ENCODE data around the gene RPL3. TPM values are rescaled to one million over a fixed set of nuclear protein-coding genes. Genes with fewer than 3 reads are reported as not detected.

Gene RPL3
- total RNA-seq, 6 experiments from 2014 or later: 1,444 to 1,605 (median 1,488) TPM

DNA sequence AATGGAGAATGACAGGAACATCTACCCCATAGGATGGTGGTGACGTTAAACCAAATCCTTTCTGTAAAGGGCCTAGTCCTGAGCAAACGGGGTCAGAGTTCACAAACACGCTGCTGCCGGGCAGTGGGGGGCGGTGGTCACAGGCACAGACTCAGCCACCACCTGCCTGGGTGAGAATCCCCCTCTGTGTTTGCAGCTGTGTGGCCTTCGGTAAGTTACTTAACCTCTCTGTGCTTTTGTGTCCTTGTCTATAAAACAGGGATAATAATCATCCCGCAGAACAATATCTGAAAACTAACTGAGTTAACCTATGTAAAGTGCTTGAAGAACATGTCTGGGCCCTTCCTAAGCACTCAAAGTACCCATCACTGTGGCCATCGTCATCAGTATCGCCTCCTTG lies 48.6 kb downstream of the RPL3 start:
- TF ChIP-seq, protein P1, sequence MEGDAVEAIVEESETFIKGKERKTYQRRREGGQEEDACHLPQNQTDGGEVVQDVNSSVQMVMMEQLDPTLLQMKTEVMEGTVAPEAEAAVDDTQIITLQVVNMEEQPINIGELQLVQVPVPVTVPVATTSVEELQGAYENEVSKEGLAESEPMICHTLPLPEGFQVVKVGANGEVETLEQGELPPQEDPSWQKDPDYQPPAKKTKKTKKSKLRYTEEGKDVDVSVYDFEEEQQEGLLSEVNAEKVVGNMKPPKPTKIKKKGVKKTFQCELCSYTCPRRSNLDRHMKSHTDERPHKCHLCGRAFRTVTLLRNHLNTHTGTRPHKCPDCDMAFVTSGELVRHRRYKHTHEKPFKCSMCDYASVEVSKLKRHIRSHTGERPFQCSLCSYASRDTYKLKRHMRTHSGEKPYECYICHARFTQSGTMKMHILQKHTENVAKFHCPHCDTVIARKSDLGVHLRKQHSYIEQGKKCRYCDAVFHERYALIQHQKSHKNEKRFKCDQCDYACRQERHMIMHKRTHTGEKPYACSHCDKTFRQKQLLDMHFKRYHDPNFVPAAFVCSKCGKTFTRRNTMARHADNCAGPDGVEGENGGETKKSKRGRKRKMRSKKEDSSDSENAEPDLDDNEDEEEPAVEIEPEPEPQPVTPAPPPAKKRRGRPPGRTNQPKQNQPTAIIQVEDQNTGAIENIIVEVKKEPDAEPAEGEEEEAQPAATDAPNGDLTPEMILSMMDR (IDR thresholded peaks at IDR 0.05): no peak
- Mint-ChIP-seq H3K9me3 (peaks cover 4% of the 10 kb centered on the region; the same call in 1 of the 2 replicates), H3K27me3 (ENCODE audit: insufficient read depth) (peaks cover 4% of the 10 kb centered on the region), H3K4me3 (no peak overlapping the region), H3K27ac (no peak overlapping the region), H3K4me1 (ENCODE audit: low read depth) (peaks cover 18% of the 10 kb centered on the region), H3K36me3 (ENCODE audit: low read depth) (no peaks in the 10 kb centered on the region)
- DNase-seq: no peak

DNA sequence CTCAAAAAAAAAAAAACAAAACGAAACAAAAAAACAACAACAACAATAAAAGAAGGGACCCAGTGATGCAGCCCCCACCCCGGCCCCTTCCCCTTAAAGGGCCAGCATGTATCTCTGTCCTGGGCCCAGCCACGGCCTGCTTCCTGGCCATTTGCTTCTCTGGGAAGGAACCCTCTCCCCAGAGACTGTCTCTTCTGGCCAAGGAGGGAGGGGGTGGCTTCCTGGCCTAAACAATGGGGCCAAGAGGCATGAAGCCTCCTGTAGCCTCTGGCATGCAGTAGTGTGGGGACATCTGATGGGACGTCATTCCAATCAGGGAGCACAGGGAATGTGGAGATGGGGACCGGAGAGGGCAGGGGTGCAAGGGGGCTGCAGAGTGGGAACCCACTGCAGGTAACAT lies 49.1 kb downstream of the RPL3 start:
- Mint-ChIP-seq H3K27ac (no peak overlapping the region), H3K27me3 (ENCODE audit: insufficient read depth) (peaks cover 4% of the 10 kb centered on the region)

GRCh38 chr22:39269095-39269790 lies 50.2 kb downstream of the RPL3 start:
- Mint-ChIP-seq H3K27ac (no peak overlapping the region), H3K36me3 (ENCODE audit: low read depth) (no peaks in the 10 kb centered on the region)

More for the DNA sequence above, 49.1 kb downstream of the RPL3 start:
- Mint-ChIP-seq H3K9me3 (peaks cover 4% of the 10 kb centered on the region; the same call in 1 of the 2 replicates), H3K4me3 (no peak overlapping the region), H3K4me1 (ENCODE audit: low read depth) (peaks cover 18% of the 10 kb centered on the region), H3K36me3 (ENCODE audit: low read depth) (no peaks in the 10 kb centered on the region)
- TF ChIP-seq, protein P1 (IDR thresholded peaks at IDR 0.05): no peak
- DNase-seq: no peak

DNA sequence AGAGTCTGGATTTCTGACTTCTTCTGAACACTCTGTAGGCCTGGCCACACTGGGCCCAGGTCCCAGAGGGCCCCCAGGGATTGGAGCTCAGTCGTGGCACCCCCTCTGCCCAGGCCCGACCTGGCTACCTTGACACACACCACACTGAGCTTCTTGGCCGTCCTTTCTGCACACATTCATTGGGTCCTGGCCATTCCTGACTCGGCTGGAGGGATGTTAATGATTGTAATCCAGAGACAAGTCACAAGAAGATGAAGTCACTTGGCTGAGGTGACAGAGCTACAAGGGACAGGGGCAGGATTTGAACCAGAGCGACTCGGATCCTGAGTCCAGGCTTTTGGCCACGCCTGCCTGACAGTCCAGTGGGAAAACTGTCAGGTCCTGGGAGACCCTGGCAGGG lies 50.8 kb downstream of the RPL3 start:
- H3K4me3 Mint-ChIP-seq: no peak overlapping the region
- no peak overlapping the region for H3K27ac Mint-ChIP-seq
- DNase-seq: no peak
- peaks cover 18% of the 10 kb centered on the region for H3K4me1 Mint-ChIP-seq (ENCODE audit: low read depth)
- H3K9me3 Mint-ChIP-seq: peaks cover 4% of the 10 kb centered on the region; the same call in 1 of the 2 replicates
- no peaks in the 10 kb centered on the region for H3K36me3 Mint-ChIP-seq (ENCODE audit: low read depth)
- peaks cover 4% of the 10 kb centered on the region for H3K27me3 Mint-ChIP-seq (ENCODE audit: insufficient read depth)
- TF ChIP-seq, protein P1 (IDR thresholded peaks at IDR 0.05): no peak

More at GRCh38 chr22:39269095-39269790, 50.2 kb downstream of the RPL3 start:
- Mint-ChIP-seq H3K4me1 (ENCODE audit: low read depth) (peaks cover 18% of the 10 kb centered on the region), H3K27me3 (ENCODE audit: insufficient read depth) (peaks cover 4% of the 10 kb centered on the region), H3K4me3 (no peak overlapping the region), H3K9me3 (peaks cover 4% of the 10 kb centered on the region; the same call in 1 of the 2 replicates)
- TF ChIP-seq, protein P1 (IDR thresholded peaks at IDR 0.05): peak; percentile 29; the same call in 1 of the 2 replicates
- DNase-seq: no peak

- TF ChIP-seq, protein P1 (IDR thresholded peaks at IDR 0.05): no peak
- H3K9me3 Mint-ChIP-seq: peaks cover 4% of the 10 kb centered on the region; the same call in 1 of the 2 replicates
- no peak overlapping the region for H3K27ac Mint-ChIP-seq
- H3K36me3 Mint-ChIP-seq (ENCODE audit: low read depth): no peaks in the 10 kb centered on the region
- no peak for DNase-seq
- peaks cover 4% of the 10 kb centered on the region for H3K27me3 Mint-ChIP-seq (ENCODE audit: insufficient read depth)
- H3K4me3 Mint-ChIP-seq: no peak overlapping the region
- H3K4me1 Mint-ChIP-seq (ENCODE audit: low read depth): peaks cover 18% of the 10 kb centered on the region
Observed at GRCh38 chr22:39267974-39268373, 51.4 kb downstream of the RPL3 start.

All from HFFc6 (cell line).